Ovary (tissue), 9 donors: ENCODE results near the gene TRAPPC1. TPM values are rescaled to one million over a fixed set of nuclear protein-coding genes. Genes with fewer than 3 reads are reported as not detected.
"Not testable (repeated sequence)": the region's sequence is repeated elsewhere in the genome, so short reads cannot be mapped to it uniquely, and the experiment has no call there.

Source experiments
- DNase-seq, 5 donors: peaks; one replicate each; pipeline ENCODE4 v3.0.0-alpha.2; 2019 to 2020
- H3K27ac ChIP-seq, 2 donors: fragments of 200-600 bp; one replicate each; pipeline versions ENCODE4 v1.5.1 to v1.8.0; 2019 to 2022
- H3K27me3 ChIP-seq: fragments of 200-600 bp; one replicate; pipeline ENCODE4 v1.8.0; 2022
- H3K36me3 ChIP-seq: fragments of 200-600 bp; sonication (generic); one replicate; pipeline ENCODE4 v1.5.1; 2019
- H3K4me1 ChIP-seq: one replicate; pipeline ENCODE4 v1.8.1; 2013; ENCODE audit warnings: mild to moderate bottlenecking, moderate library complexity; ENCODE audit not compliant: insufficient read depth
- H3K4me3 ChIP-seq: fragments of 200-600 bp; sonication (generic); one replicate; pipeline ENCODE4 v1.5.1; 2017
- H3K9me3 ChIP-seq, 2 donors: fragments of 200-600 bp in 1 of 2; sonication (generic) in 1 of 2; one replicate each; pipeline versions ENCODE4 v1.5.1 to v1.8.1; 2013 to 2019; ENCODE audit warnings: mild to moderate bottlenecking in 1 of 2, moderate library complexity in 1 of 2
- CTCF ChIP-seq, 3 donors: fragments of 450-650 bp in 2 of 3; fragments of 200-600 bp in 1 of 3; IDR thresholded peaks; one replicate each; pipeline versions ENCODE4 v1.5.1 to v1.8.0; 2016 to 2022; ENCODE audit warnings: antibody characterized with exemption in 3 of 3, mild to moderate bottlenecking in 1 of 3
- EP300 ChIP-seq: sonication (generic); formaldehyde crosslinking; IDR thresholded peaks from one replicate; pipeline ENCODE4 v1.6.1; 2017; ENCODE audit warnings: antibody characterized with exemption
- POLR2A ChIP-seq: fragments of 450-650 bp; IDR thresholded peaks from one replicate; pipeline ENCODE4 v1.6.1; 2017; ENCODE audit warnings: antibody characterized with exemption, mild to moderate bottlenecking, moderate library complexity
- WGBS, 3 donors: extraction: QIAGEN DNeasy Blood & Tissue Kit in 1 of 3; methylation state at CpG; one replicate each; pipeline versions ENCODE4 v1.1.5 to v1.1.7; 2013 to 2017; 5-methylcytosine and 5-hydroxymethylcytosine counted together
- intact Hi-C, 4 donors: fragments of 100-400 bp; cut with DNase I; formaldehyde crosslinking; loops; one replicate each; pipeline versions ENCODE4 v1.11.0 to v1.15.1; 2022 to 2023
- polyA plus RNA-seq, 2 donors: library from polyadenylated mRNA; stranded (reverse); fragments of 200-250 nt in 1 of 2; fragments of 350-450 nt in 1 of 2; fragmentation: Illumina TruSeq in 1 of 2; extraction: RNeasy Lipid Tissue Mini Kit (QIAGEN cat#74804) in 1 of 2; gene quantifications; one replicate each; pipeline ENCODE4 v1.2.3, GENCODE V29; 2013 to 2014
- total RNA-seq, 7 donors: library from RNA; depleted of rRNA in 2 of 7; stranded (reverse); fragments of >200 nt in 2 of 7; fragmentation: NEBNext Ultra II Directional in 3 of 7; extraction: Animal tissue kit (Norgen Biotek cat#: 25700) in 3 of 7; gene quantifications; one replicate each; pipeline versions ENCODE4 v1.1.0 to v1.2.4, GENCODE V29; 2016 to 2023
- donor health status: DM: no; HTN: no; CAD: no; lungs with moderate emphysema.
- donor health status: DM: no; HTN: no; CAD: no.
- donor health status: Bipolar disorder and iron deficiency.
- donor health status: DM: yes; HTN: yes; CAD: no.
- donor health status: DM: no; HTN: no; CAD: no.
- donor health status: DM: yes; HTN: yes; CAD: no.

Gene TRAPPC1
- total and polyA plus RNA-seq, 9 donors: 27.5 to 238 (median 77.5) TPM

- 87 to 91% (median 88%) methylated on average over 9 of the region's 9 CpGs for WGBS, 3 donors
- no peak for DNase-seq
- intact Hi-C loops: no loop called here
- H3K27me3 ChIP-seq: no peaks in the 10 kb centered on the region
- H3K36me3 ChIP-seq: no peaks in the 10 kb centered on the region
- TF ChIP-seq EP300: no peak
- no peak for TF ChIP-seq CTCF (IDR thresholded peaks at IDR 0.05)
- no peak for TF ChIP-seq POLR2A
- no peaks in the 10 kb centered on the region for H3K4me1 ChIP-seq
- no peak overlapping the region for H3K4me3 ChIP-seq
- H3K27ac ChIP-seq: no peak overlapping the region
- no peaks in the 10 kb centered on the region for H3K9me3 ChIP-seq
Observed at GRCh38 chr17:7959503-7960253, 27.9 kb upstream of the TRAPPC1 start.

- Histone ChIP-seq H3K9me3 (no peaks in the 10 kb centered on the region), H3K36me3 (no peaks in the 10 kb centered on the region), H3K27me3 (no peaks in the 10 kb centered on the region), H3K4me3 (no peak overlapping the region), H3K27ac (no peak overlapping the region), H3K4me1 (no peaks in the 10 kb centered on the region)
- intact Hi-C loops: no loop called here
- 58 to 72% (median 67%) methylated on average over 11 of the region's 11 CpGs for WGBS, 3 donors
- TF ChIP-seq POLR2A: no peak
- TF ChIP-seq EP300: no peak
- TF ChIP-seq CTCF (IDR thresholded peaks at IDR 0.05): no peak
- peak in 2 of 5 donors; percentile 28 to 55 for DNase-seq
Observed at GRCh38 chr17:7956228-7956965, 24.7 kb upstream of the TRAPPC1 start.

GRCh38 chr17:7955414-7956227 is 23.9 kb upstream of the TRAPPC1 start:
- 73 to 85% (median 82%) methylated on average over 13 of the region's 13 CpGs for WGBS, 3 donors

GRCh38 chr17:7953266-7953665 is 21.5 kb upstream of the TRAPPC1 start:
- 92 to 94% (median 92%) methylated on average over 13 of the region's 13 CpGs for WGBS, 3 donors
- intact Hi-C loops, H3K27ac ChIP-seq: not testable (repeated sequence)

More at GRCh38 chr17:7955414-7956227, 23.9 kb upstream of the TRAPPC1 start:
- no peak for DNase-seq
- Histone ChIP-seq H3K27ac (no peak overlapping the region), H3K36me3 (no peaks in the 10 kb centered on the region), H3K4me1 (no peaks in the 10 kb centered on the region), H3K9me3 (no peaks in the 10 kb centered on the region), H3K27me3 (no peaks in the 10 kb centered on the region), H3K4me3 (no peak overlapping the region)
- no peak for TF ChIP-seq EP300
- TF ChIP-seq CTCF (IDR thresholded peaks at IDR 0.05): no peak
- no peak for TF ChIP-seq POLR2A
- intact Hi-C loops: no loop called here

More at GRCh38 chr17:7953266-7953665, 21.5 kb upstream of the TRAPPC1 start:
- H3K4me1 ChIP-seq, H3K27me3 ChIP-seq, H3K9me3 ChIP-seq, DNase-seq, H3K36me3 ChIP-seq, H3K4me3 ChIP-seq: not testable (repeated sequence)
